Thymus (tissue), 11 donors: ENCODE data around the gene AASS. TPM values are rescaled to one million over a fixed set of nuclear protein-coding genes. Genes with fewer than 3 reads are reported as not detected.

Experiments
- DNase-seq, 9 donors: peaks; one replicate each; pipeline ENCODE4 v3.0.0-alpha.2; 2013; ENCODE audit warnings: low spot score in 9 of 9, low read depth in 6 of 9, missing footprints in 1 of 9
- H3K27ac ChIP-seq, 2 donors: one replicate each; pipeline ENCODE4 v1.5.1; 2013; ENCODE audit warnings: control low read depth in 1 of 2, low read depth in 1 of 2, low read length in 1 of 2, mild to moderate bottlenecking in 1 of 2, moderate library complexity in 1 of 2
- H3K27me3 ChIP-seq, 2 donors: one replicate each; pipeline ENCODE4 v1.5.1; 2013; ENCODE audit warnings: low read length in 1 of 2; ENCODE audit not compliant: control insufficient read depth in 2 of 2, insufficient read depth in 1 of 2
- H3K36me3 ChIP-seq, 2 donors: one replicate each; pipeline ENCODE4 v1.5.1; 2013; ENCODE audit warnings: low read length in 1 of 2, mild to moderate bottlenecking in 1 of 2, moderate library complexity in 1 of 2; ENCODE audit not compliant: control insufficient read depth in 2 of 2, insufficient read depth in 2 of 2
- H3K4me1 ChIP-seq, 2 donors: one replicate each; pipeline ENCODE4 v1.5.1; 2013; ENCODE audit warnings: low read length in 2 of 2; ENCODE audit not compliant: control insufficient read depth in 2 of 2, insufficient read depth in 2 of 2
- H3K4me3 ChIP-seq, 2 donors: one replicate each; pipeline ENCODE4 v1.5.1; 2013; ENCODE audit warnings: low read length in 2 of 2, control low read depth in 1 of 2, mild to moderate bottlenecking in 1 of 2
- H3K9me3 ChIP-seq, 2 donors: one replicate each; pipeline ENCODE4 v1.5.1; 2013; ENCODE audit warnings: low read length in 1 of 2, mild to moderate bottlenecking in 1 of 2; ENCODE audit not compliant: control insufficient read depth in 2 of 2, insufficient read depth in 1 of 2
- WGBS: extraction: QIAGEN DNeasy Blood & Tissue Kit; methylation state at CpG from one replicate; pipeline ENCODE4 v1.1.7; 2013; 5-methylcytosine and 5-hydroxymethylcytosine counted together
- polyA plus RNA-seq: library from polyadenylated mRNA; stranded (reverse); fragments of 200-250 nt; gene quantifications from one replicate; pipeline ENCODE4 v1.2.3, GENCODE V29; 2013
- total RNA-seq: library from RNA; stranded (reverse); fragments of 120-200 nt; gene quantifications from one replicate; pipeline ENCODE4 v1.2.4, GENCODE V29; 2013
- donor health status: healthy.

Gene AASS
- total and polyA plus RNA-seq, 2 donors = 2.5 to 6.7 TPM

GRCh38 chr7:122068046-122068445 lies 76.0 kb downstream of the AASS start:
- no peak for DNase-seq
- Histone ChIP-seq H3K9me3 (peaks cover 0 to 1% of the 10 kb centered on the region in 2 donors), H3K27ac (no peak overlapping the region), H3K36me3 (no peaks in the 10 kb centered on the region), H3K4me3 (no peak overlapping the region), H3K27me3 (no peaks in the 10 kb centered on the region), H3K4me1 (no peaks in the 10 kb centered on the region)
- WGBS = 91% methylated on average over 1 of the region's 1 CpG

- H3K27ac ChIP-seq = no peak overlapping the region
- H3K9me3 ChIP-seq = peaks cover 0 to 1% of the 10 kb centered on the region in 2 donors
- H3K36me3 ChIP-seq = no peaks in the 10 kb centered on the region
- no peak overlapping the region for H3K4me3 ChIP-seq
- DNase-seq = no peak
- no peaks in the 10 kb centered on the region for H3K27me3 ChIP-seq
- WGBS = 82% methylated on average over 1 of the region's 1 CpG
- no peaks in the 10 kb centered on the region for H3K4me1 ChIP-seq
Measured at GRCh38 chr7:122067077-122067476, 77.0 kb downstream of the AASS start.

DNA sequence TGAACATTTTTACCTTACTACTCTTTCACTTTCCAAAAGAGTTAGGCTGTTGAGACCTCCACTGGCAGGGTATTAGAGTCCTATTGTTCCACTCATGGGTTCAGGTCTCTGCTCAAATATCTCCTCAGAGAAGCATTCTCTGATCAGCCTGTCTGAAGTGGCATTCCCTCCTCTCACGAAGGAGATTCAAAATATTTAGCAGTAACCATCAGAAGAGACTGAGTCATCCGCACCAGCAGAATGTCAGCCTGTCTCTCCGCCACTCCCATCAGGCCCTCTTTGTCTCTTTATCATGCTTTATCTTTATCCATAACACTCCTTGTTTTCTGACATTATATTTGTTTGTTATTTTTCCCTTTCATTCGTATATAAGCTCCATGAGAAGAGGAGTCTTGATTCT lies 79.1 kb downstream of the AASS start:
- no peaks in the 10 kb centered on the region for H3K27me3 ChIP-seq
- H3K4me1 ChIP-seq = no peaks in the 10 kb centered on the region
- H3K9me3 ChIP-seq = peaks cover 0 to 1% of the 10 kb centered on the region in 2 donors
- no peak overlapping the region for H3K27ac ChIP-seq
- H3K36me3 ChIP-seq = no peaks in the 10 kb centered on the region
- no peak for DNase-seq
- no peak overlapping the region for H3K4me3 ChIP-seq
- 87% methylated on average over 4 of the region's 4 CpGs for WGBS

GRCh38 chr7:122063146-122063545 lies 80.9 kb downstream of the AASS start:
- Histone ChIP-seq H3K9me3 (peaks cover 0 to 1% of the 10 kb centered on the region in 2 donors), H3K27ac (no peak overlapping the region), H3K4me1 (no peaks in the 10 kb centered on the region), H3K27me3 (no peaks in the 10 kb centered on the region), H3K36me3 (no peaks in the 10 kb centered on the region), H3K4me3 (no peak overlapping the region)
- no peak for DNase-seq

DNA sequence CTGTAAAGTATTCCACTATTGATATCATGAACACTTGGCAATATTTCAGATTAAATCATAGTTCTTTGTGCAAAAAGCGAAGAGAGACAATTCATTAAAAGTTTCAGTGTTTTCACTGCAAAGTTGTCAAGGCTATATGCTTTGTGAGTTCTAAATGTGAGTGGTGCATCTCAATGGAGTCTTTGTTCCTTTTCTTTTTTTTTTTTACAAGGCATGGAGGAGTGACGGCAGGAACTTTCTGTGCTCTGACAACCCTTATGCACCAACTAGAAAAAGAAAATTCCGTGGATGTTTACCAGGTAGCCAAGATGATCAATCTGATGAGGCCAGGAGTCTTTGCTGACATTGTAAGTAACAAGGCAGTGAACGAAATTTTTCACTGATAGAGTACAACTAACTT lies 84.5 kb downstream of the AASS start:
- WGBS = 83% methylated on average over 4 of the region's 4 CpGs
- H3K27me3 ChIP-seq = no peaks in the 10 kb centered on the region
- H3K36me3 ChIP-seq = no peaks in the 10 kb centered on the region
- no peaks in the 10 kb centered on the region for H3K4me1 ChIP-seq
- no peak for DNase-seq
- H3K9me3 ChIP-seq = no peaks in the 10 kb centered on the region
- no peak overlapping the region for H3K4me3 ChIP-seq
- no peak overlapping the region for H3K27ac ChIP-seq

GRCh38 chr7:122056977-122057376 lies 87.1 kb downstream of the AASS start:
- Histone ChIP-seq H3K4me3 (no peak overlapping the region), H3K4me1 (no peaks in the 10 kb centered on the region), H3K27me3 (no peaks in the 10 kb centered on the region), H3K27ac (no peak overlapping the region), H3K9me3 (no peaks in the 10 kb centered on the region), H3K36me3 (no peaks in the 10 kb centered on the region)
- no peak for DNase-seq
- 87% methylated on average over 2 of the region's 2 CpGs for WGBS

GRCh38 chr7:122055073-122055472 lies 89.0 kb downstream of the AASS start:
- Histone ChIP-seq H3K4me1 (no peaks in the 10 kb centered on the region), H3K4me3 (no peak overlapping the region), H3K9me3 (no peaks in the 10 kb centered on the region), H3K36me3 (no peaks in the 10 kb centered on the region), H3K27ac (no peak overlapping the region), H3K27me3 (no peaks in the 10 kb centered on the region)
- no peak for DNase-seq
- WGBS = 90% methylated on average over 1 of the region's 1 CpG

DNA sequence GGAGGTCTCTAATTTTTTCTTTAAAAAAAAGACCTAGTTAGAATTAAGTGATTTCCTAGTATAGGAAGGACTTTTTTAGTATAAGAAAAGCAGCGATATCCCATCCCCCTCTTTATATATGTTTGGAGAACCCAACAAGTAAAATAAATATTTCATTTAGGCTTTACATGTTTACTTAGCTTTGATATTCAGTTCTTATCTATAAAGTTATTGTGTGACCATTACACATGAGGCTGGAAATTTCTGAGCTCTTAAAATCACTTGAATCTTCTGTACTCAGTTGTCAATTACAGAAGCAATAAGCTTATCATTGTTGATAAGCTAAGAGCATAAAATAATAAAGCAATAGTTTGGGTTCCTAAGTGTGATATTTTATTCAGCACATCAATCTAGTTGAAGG lies 89.7 kb downstream of the AASS start:
- Histone ChIP-seq H3K4me3 (no peak overlapping the region), H3K27me3 (no peaks in the 10 kb centered on the region), H3K36me3 (no peaks in the 10 kb centered on the region), H3K9me3 (no peaks in the 10 kb centered on the region), H3K4me1 (no peaks in the 10 kb centered on the region), H3K27ac (no peak overlapping the region)
- 92% methylated on average over 1 of the region's 1 CpG for WGBS
- DNase-seq = no peak

DNA sequence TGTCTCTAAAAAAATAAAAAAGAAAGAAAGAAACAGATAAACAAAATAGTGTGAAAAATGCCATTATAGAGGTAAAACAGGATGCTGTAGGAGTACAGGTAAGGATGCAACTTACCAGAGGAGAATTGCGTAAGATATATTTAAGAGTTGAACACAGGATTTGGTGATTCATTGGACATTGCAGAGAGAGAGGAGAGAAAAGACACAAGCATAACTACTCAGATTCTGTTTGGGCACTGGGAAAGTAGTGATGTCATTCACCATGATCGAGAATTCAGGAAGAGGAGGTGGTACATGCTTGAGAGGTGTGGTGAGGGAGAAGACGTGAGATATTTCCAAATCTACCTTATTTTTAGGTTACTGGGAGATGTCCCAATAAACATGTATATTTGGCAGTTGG lies 97.6 kb downstream of the AASS start:
- no peak for DNase-seq
- H3K4me1 ChIP-seq = no peaks in the 10 kb centered on the region
- H3K36me3 ChIP-seq = no peaks in the 10 kb centered on the region
- H3K27ac ChIP-seq = no peak overlapping the region
- H3K27me3 ChIP-seq = no peaks in the 10 kb centered on the region
- 92% methylated on average over 3 of the region's 3 CpGs for WGBS
- H3K4me3 ChIP-seq = no peak overlapping the region
- H3K9me3 ChIP-seq = no peaks in the 10 kb centered on the region

DNA sequence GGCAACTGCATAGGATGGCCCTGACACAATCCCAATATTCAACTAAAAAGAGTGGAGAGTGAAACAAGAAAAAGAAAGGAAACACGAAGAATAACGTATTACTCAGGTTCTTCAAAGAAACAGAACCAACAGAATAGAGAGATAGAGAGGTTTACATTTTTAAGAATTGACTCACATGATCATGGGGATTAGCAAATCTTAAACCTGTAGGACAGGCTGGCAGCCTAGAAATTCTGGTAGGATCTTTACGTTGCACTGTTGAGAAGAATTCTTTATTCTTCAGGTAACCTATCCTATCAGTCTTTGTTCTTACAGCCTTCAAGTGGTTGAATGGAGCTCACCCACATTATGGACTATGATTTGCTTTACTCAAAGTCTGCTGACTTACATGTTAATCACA lies 103.9 kb downstream of the AASS start:
- H3K27ac ChIP-seq = no peak overlapping the region
- 92% methylated on average over 3 of the region's 3 CpGs for WGBS
- no peak for DNase-seq
- no peaks in the 10 kb centered on the region for H3K4me1 ChIP-seq
- H3K4me3 ChIP-seq = no peak overlapping the region
- H3K9me3 ChIP-seq = no peaks in the 10 kb centered on the region
- H3K36me3 ChIP-seq = no peaks in the 10 kb centered on the region
- no peaks in the 10 kb centered on the region for H3K27me3 ChIP-seq
